H9 (cell line): Measurements from ENCODE around the gene SERTAD2. TPM values are rescaled to one million over a fixed set of nuclear protein-coding genes. Genes with fewer than 3 reads are reported as not detected.

Source experiments
- DNase-seq: peaks from one replicate; pipeline ENCODE4 v3.0.0-alpha.2; 2017
- H2AFZ ChIP-seq: one replicate; pipeline ENCODE4 v1.6.1; 2013; ENCODE audit warnings: mild to moderate bottlenecking, low read length, control low read depth, moderate library complexity
- H2AK5ac ChIP-seq: 2 replicates; pipeline ENCODE4 v1.6.1; 2013; ENCODE audit warnings: low read length, control low read depth, mixed read lengths; ENCODE audit not compliant: insufficient read length
- H2BK120ac ChIP-seq: one replicate; pipeline ENCODE4 v1.6.1; 2013; ENCODE audit warnings: low read depth, mild to moderate bottlenecking, low read length, control low read depth, inconsistent platforms; ENCODE audit not compliant: poor library complexity, severe bottlenecking
- H2BK12ac ChIP-seq: 2 replicates; pipeline ENCODE4 v1.6.1; 2013; ENCODE audit warnings: low read length, control low read depth, mixed read lengths, low read depth; ENCODE audit not compliant: insufficient read length
- H2BK15ac ChIP-seq: 2 replicates; pipeline ENCODE4 v1.6.1; 2013; ENCODE audit warnings: low read depth, low read length, control low read depth
- H2BK20ac ChIP-seq: one replicate; pipeline ENCODE4 v1.6.1; 2013; ENCODE audit warnings: low read depth, mild to moderate bottlenecking, low read length, control low read depth, inconsistent platforms; ENCODE audit not compliant: poor library complexity, severe bottlenecking
- H2BK5ac ChIP-seq: 2 replicates; pipeline ENCODE4 v1.6.1; 2013; ENCODE audit warnings: low read length, control low read depth, mixed read lengths; ENCODE audit not compliant: insufficient read length
- H3K14ac ChIP-seq: 2 replicates; pipeline ENCODE4 v1.6.1; 2013; ENCODE audit warnings: low read length, control low read depth; ENCODE audit not compliant: insufficient read depth
- H3K18ac ChIP-seq: 2 replicates; pipeline ENCODE4 v1.6.1; 2013; ENCODE audit warnings: low read depth, mild to moderate bottlenecking, mixed read lengths, low read length, control low read depth; ENCODE audit not compliant: insufficient read length
- H3K23ac ChIP-seq: 2 replicates; pipeline ENCODE4 v1.6.1; 2013; ENCODE audit warnings: low read length, control low read depth, mixed read lengths, low read depth; ENCODE audit not compliant: insufficient read length
- H3K23me2 ChIP-seq: 2 replicates; pipeline ENCODE4 v1.6.1; 2013; ENCODE audit warnings: low read depth, mild to moderate bottlenecking, mixed read lengths, low read length, control low read depth; ENCODE audit not compliant: insufficient read length, poor library complexity, severe bottlenecking
- H3K27ac ChIP-seq: 2 replicates; pipeline ENCODE4 v1.5.1; 2013; ENCODE audit warnings: low read length, control low read depth, mixed read lengths, low read depth; ENCODE audit not compliant: insufficient read length
- H3K27me3 ChIP-seq: 2 replicates; pipeline ENCODE4 v1.6.1; 2013; ENCODE audit warnings: low read length, control low read depth, inconsistent platforms; ENCODE audit not compliant: insufficient read depth
- H3K4ac ChIP-seq: 2 replicates; pipeline ENCODE4 v1.6.1; 2013; ENCODE audit warnings: low read depth, mild to moderate bottlenecking, control low read depth, inconsistent platforms, low read length, moderate library complexity
- H3K4me1 ChIP-seq: 2 replicates; pipeline ENCODE4 v1.6.1; 2013; ENCODE audit warnings: low read length, control low read depth, inconsistent platforms; ENCODE audit not compliant: insufficient read depth
- H3K4me2 ChIP-seq: 2 replicates; pipeline ENCODE4 v1.6.1; 2013; ENCODE audit warnings: low read length, control low read depth, mixed read lengths; ENCODE audit not compliant: insufficient read length, insufficient read depth
- H3K56ac ChIP-seq: 2 replicates; pipeline ENCODE4 v1.6.1; 2013; ENCODE audit warnings: low read depth, mild to moderate bottlenecking, mixed read lengths, low read length, control low read depth; ENCODE audit not compliant: insufficient read length
- H3K79me1 ChIP-seq: 2 replicates; pipeline ENCODE4 v1.6.1; 2013; ENCODE audit warnings: low read depth, mild to moderate bottlenecking, moderate library complexity, low read length, control low read depth, inconsistent platforms; ENCODE audit not compliant: insufficient read depth, poor library complexity, severe bottlenecking
- H3K79me2 ChIP-seq: 2 replicates; pipeline ENCODE4 v1.6.1; 2013; ENCODE audit warnings: low read length, control low read depth, inconsistent platforms; ENCODE audit not compliant: insufficient read depth
- H3K9ac ChIP-seq: 2 replicates; pipeline ENCODE4 v1.6.1; 2013; ENCODE audit warnings: low read length, control low read depth, mixed read lengths; ENCODE audit not compliant: insufficient read length; ENCODE audit errors: extremely low read depth
- H3K9me3 ChIP-seq: one replicate; pipeline ENCODE4 v1.6.1; 2013; ENCODE audit warnings: low read depth, low read length, inconsistent platforms; ENCODE audit not compliant: control insufficient read depth
- H3T11ph ChIP-seq: one replicate; pipeline ENCODE4 v1.6.1; 2013; ENCODE audit warnings: mild to moderate bottlenecking, low read length, control low read depth, inconsistent platforms
- H4K20me1 ChIP-seq: one replicate; pipeline ENCODE4 v1.6.1; 2013; ENCODE audit not compliant: control insufficient read depth, insufficient read length, insufficient read depth
- H4K5ac ChIP-seq: 2 replicates; pipeline ENCODE4 v1.6.1; 2013; ENCODE audit warnings: low read depth, mild to moderate bottlenecking, mixed read lengths, low read length, control low read depth; ENCODE audit not compliant: insufficient read length
- H4K8ac ChIP-seq: replicated peaks from 2 replicates; pipeline ENCODE4 v1.6.1; 2013; ENCODE audit warnings: low read length, control low read depth, mixed read lengths, low read depth; ENCODE audit not compliant: insufficient read length
- H4K91ac ChIP-seq: 2 replicates; pipeline ENCODE4 v1.6.1; 2013; ENCODE audit warnings: low read depth, mild to moderate bottlenecking, moderate library complexity, mixed read lengths, low read length, control low read depth; ENCODE audit not compliant: insufficient read length
- H3K27ac Mint-ChIP-seq, 3 experiments: 2 replicates in 2 of 3; 3 replicates in 1 of 3; pipeline ENCODE4 v1.8.0; 2020 to 2021; ENCODE audit warnings: mixed read lengths in 3 of 3, mild to moderate bottlenecking in 1 of 3, moderate library complexity in 1 of 3
- H3K27me3 Mint-ChIP-seq: 2 replicates; pipeline ENCODE4 v1.8.0; 2021; ENCODE audit warnings: low read depth, mild to moderate bottlenecking, moderate library complexity, mixed read lengths
- H3K36me3 Mint-ChIP-seq, 3 experiments: 2 replicates in 2 of 3; 3 replicates in 1 of 3; pipeline ENCODE4 v1.8.0; 2020 to 2021; ENCODE audit warnings: low read depth in 3 of 3, mixed read lengths in 3 of 3; ENCODE audit not compliant: insufficient read depth in 1 of 3
- H3K4me1 Mint-ChIP-seq, 2 experiments: 2 replicates each; pipeline ENCODE4 v1.8.0; 2020; ENCODE audit warnings: mixed read lengths in 2 of 2
- H3K4me3 Mint-ChIP-seq, 2 experiments: 2 replicates in 1 of 2; 3 replicates in 1 of 2; pipeline ENCODE4 v1.8.0; 2020 to 2021; ENCODE audit warnings: mild to moderate bottlenecking in 2 of 2, mixed read lengths in 2 of 2, moderate library complexity in 1 of 2
- H3K9me3 Mint-ChIP-seq, 2 experiments: 2 replicates in 1 of 2; 3 replicates in 1 of 2; pipeline ENCODE4 v1.8.0; 2020; ENCODE audit warnings: mild to moderate bottlenecking in 2 of 2, mixed read lengths in 2 of 2, moderate library complexity in 1 of 2
- CTCF ChIP-seq: fragments of 200-600 bp; sonication (generic); conservative IDR thresholded peaks from 3 replicates; pipeline ENCODE4 v1.8.0; 2021; ENCODE audit warnings: antibody characterized with exemption, mild to moderate bottlenecking
- WGBS: extraction: QIAGEN DNeasy Blood & Tissue Kit; methylation state at CpG from one replicate; pipeline ENCODE4 v1.1.7; 2013; ENCODE audit warnings: missing lambda C conversion rate, low lambda C conversion rate, mixed read lengths; ENCODE audit not compliant: insufficient read length; ENCODE audit errors: extremely low coverage; 5-methylcytosine and 5-hydroxymethylcytosine counted together
- total RNA-seq: library from RNA; stranded (reverse); gene quantifications from 2 replicates; pipeline ENCODE4 v1.2.1, GENCODE V29; 2021

SERTAD2 gene
- total RNA-seq, 1 experiment from 2014 or later = 3.5 TPM

- Mint-ChIP-seq H3K27me3 (peaks cover 22% of the 10 kb centered on the region), H3K9me3 (no peaks in the 10 kb centered on the region), H3K36me3 (peaks cover 6 to 22% (median 14%) of the 10 kb centered on the region in 3 experiments; a peak in 6 of 7 replicates), H3K27ac (no peak overlapping the region; a peak in 1 of 7 replicates), H3K4me1 (peaks cover 54 to 62% of the 10 kb centered on the region in 2 experiments), H3K4me3 (no peak overlapping the region)
- no peak overlapping the region for H2BK5ac ChIP-seq
- H2BK120ac ChIP-seq = no peak overlapping the region
- H3K9ac ChIP-seq = no peak overlapping the region
- no peak overlapping the region for H2BK20ac ChIP-seq
- peaks cover 2% of the 10 kb centered on the region for H3K79me1 ChIP-seq
- H3K4me2 ChIP-seq = no peak overlapping the region
- no peak overlapping the region for H2AK5ac ChIP-seq
- H3K23me2 ChIP-seq = no peaks in the 10 kb centered on the region
- H3K14ac ChIP-seq = no peak overlapping the region
- H4K8ac ChIP-seq = no peak overlapping the region
- H3K23ac ChIP-seq = no peak overlapping the region
- DNase-seq = no peak
- peaks cover under 1% of the 10 kb centered on the region; the same call in 1 of the 2 replicates for H3K27me3 ChIP-seq
- H4K5ac ChIP-seq = no peak overlapping the region
- H2AFZ ChIP-seq = no peak overlapping the region
- no peak overlapping the region for H3T11ph ChIP-seq
- no peaks in the 10 kb centered on the region for H3K9me3 ChIP-seq
- WGBS = no CpG with 5 or more reads among the region's 5 CpGs
- H4K91ac ChIP-seq = no peak overlapping the region
- no peak overlapping the region for H2BK15ac ChIP-seq
- H3K4me1 ChIP-seq = peaks cover 4% of the 10 kb centered on the region; the same call in 1 of the 2 replicates
- no peaks in the 10 kb centered on the region for H4K20me1 ChIP-seq
- no peak overlapping the region for H3K4ac ChIP-seq
- no peak overlapping the region for H3K18ac ChIP-seq
- no peak overlapping the region for H3K56ac ChIP-seq
- H2BK12ac ChIP-seq = no peak overlapping the region
- H3K79me2 ChIP-seq = no peaks in the 10 kb centered on the region
- TF ChIP-seq CTCF = no peak
- no peak overlapping the region for H3K27ac ChIP-seq
Observed at GRCh38 chr2:64637931-64638330, 15.8 kb downstream of the SERTAD2 start.
